Subcutaneous abdominal adipose tissue (tissue), 5 donors: ENCODE measurements around the gene DAAM2.

Source experiments
- H3K27ac ChIP-seq: one replicate; pipeline ENCODE4 v1.7.0; 2013; ENCODE audit warnings: low read depth, mild to moderate bottlenecking, inconsistent platforms, low read length, moderate library complexity
- H3K27me3 ChIP-seq, 5 donors: one replicate each; pipeline ENCODE4 v1.7.0; 2013; ENCODE audit warnings: low read length in 5 of 5, inconsistent platforms in 1 of 5; ENCODE audit not compliant: control insufficient read depth in 5 of 5, insufficient read depth in 4 of 5
- H3K36me3 ChIP-seq, 5 donors: one replicate each; pipeline ENCODE4 v1.7.0; 2013; ENCODE audit warnings: low read length in 5 of 5; ENCODE audit not compliant: control insufficient read depth in 5 of 5, insufficient read depth in 5 of 5
- H3K4me1 ChIP-seq, 5 donors: one replicate each; pipeline ENCODE4 v1.7.0; 2013; ENCODE audit warnings: low read length in 5 of 5, mild to moderate bottlenecking in 3 of 5, moderate library complexity in 1 of 5; ENCODE audit not compliant: control insufficient read depth in 5 of 5, insufficient read depth in 5 of 5
- H3K4me3 ChIP-seq, 5 donors: one replicate each; pipeline ENCODE4 v1.7.0; 2013; ENCODE audit warnings: low read length in 5 of 5, low read depth in 1 of 5
- H3K9ac ChIP-seq, 5 donors: one replicate each; pipeline ENCODE4 v1.7.0; 2013; ENCODE audit warnings: low read length in 5 of 5, mild to moderate bottlenecking in 4 of 5, moderate library complexity in 3 of 5
- H3K9me3 ChIP-seq, 5 donors: one replicate each; pipeline ENCODE4 v1.7.0; 2013; ENCODE audit warnings: low read length in 5 of 5; ENCODE audit not compliant: control insufficient read depth in 5 of 5
- donor health status: healthy.
- donor health status: healthy.
- donor health status: healthy.
- donor health status: healthy.
- donor health status: healthy.

Gene DAAM2

GRCh38 chr6:39791850-39792539 is at the start of gene DAAM2:
Gene DAAM2, plus strand, starts transcription at chr6:39792376. Its CDS starts 63,927 bp downstream, at chr6:39856303.
- no peaks in the 10 kb centered on the region for H3K27me3 ChIP-seq
- H3K4me1 ChIP-seq, result peaks cover 4 to 36% (median 24%) of the 10 kb centered on the region in 5 donors
- H3K27ac ChIP-seq, result peak within 1 kb of the TSS; percentile 41
- no peaks in the 10 kb centered on the region for H3K9me3 ChIP-seq
- peaks cover 0 to 3% (median 0%) of the 10 kb centered on the region in 5 donors for H3K36me3 ChIP-seq
- H3K4me3 ChIP-seq, result peak within 1 kb of the TSS; percentile 62 to 81 (median 77)
- peak within 1 kb of the TSS; percentile 63 to 79 (median 64) for H3K9ac ChIP-seq

DNA sequence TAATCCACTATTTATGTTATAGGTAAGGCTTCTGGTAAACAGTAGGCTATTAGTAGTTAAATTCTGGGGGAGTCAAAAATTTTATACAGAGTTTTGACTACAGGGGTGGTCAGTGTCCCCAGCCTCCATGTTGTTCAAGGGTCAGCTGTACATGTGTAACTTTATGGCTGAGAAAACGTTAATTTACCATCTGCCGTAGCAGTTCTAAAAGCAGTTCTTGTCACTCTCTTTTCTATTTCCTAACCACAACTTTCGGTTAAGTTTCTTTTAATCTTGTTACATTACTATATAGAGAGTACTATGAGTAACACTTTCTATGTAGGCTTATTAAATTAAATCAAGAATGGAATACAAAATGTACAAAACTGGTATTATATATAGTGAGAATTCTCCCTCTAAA is 45.4 kb upstream of the DAAM2 start:
- Histone ChIP-seq H3K27ac (no peak overlapping the region), H3K36me3 (no peaks in the 10 kb centered on the region), H3K4me1 (no peaks in the 10 kb centered on the region), H3K9me3 (no peaks in the 10 kb centered on the region), H3K4me3 (no peak overlapping the region), H3K27me3 (no peaks in the 10 kb centered on the region), H3K9ac (no peak overlapping the region)

DNA sequence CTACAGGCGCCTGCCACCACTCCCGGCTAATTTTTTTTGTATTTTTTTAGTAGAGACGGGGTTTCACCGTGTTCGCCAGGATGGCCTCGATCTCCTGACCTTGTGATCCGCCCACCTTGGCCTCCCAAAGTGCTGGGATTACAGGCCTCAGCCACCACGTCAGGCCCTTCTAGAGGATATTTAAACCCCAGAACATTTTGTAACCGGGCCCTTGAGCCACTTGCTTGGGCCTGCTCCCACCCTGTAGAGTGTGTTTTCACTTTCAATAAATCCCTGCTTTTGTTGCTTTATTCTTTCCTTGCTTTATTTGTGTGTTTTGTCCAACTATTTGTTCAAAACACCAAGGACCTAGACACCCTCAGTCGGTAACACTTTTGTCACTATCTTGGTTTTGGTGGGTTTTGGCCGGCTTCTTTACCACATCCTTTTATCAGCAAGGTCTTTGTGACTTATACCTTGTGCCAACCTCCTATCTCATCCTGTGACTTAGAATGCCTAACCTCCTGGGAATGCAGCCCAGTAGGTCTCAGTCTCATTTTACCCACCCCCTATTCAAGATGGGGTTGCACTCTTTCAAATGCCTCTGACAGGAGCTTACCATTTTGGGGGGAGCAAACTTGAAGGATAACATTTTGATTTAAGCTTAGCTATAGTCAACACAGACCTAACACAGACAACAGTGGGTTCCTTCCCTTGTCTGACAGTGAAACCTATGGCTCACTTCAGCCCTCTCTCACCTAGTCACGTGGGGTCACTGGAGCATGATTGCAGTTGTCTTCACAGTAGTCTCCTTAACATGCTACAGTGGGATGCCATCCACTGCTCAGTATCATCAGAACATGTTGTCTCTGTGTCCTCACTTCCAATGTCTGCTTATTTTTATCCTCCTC is 39.1 kb upstream of the DAAM2 start:
- peak overlapping the region; percentile 51 for H3K27ac ChIP-seq
- H3K4me1 ChIP-seq, result peaks cover 0 to 19% (median 12%) of the 10 kb centered on the region in 5 donors
- no peaks in the 10 kb centered on the region for H3K36me3 ChIP-seq

GRCh38 chr6:39753725-39754045 is 38.5 kb upstream of the DAAM2 start:
- Histone ChIP-seq H3K4me1 (peaks cover 0 to 19% (median 12%) of the 10 kb centered on the region in 5 donors), H3K27me3 (no peaks in the 10 kb centered on the region), H3K9me3 (no peaks in the 10 kb centered on the region), H3K4me3 (no peak overlapping the region), H3K9ac (no peak overlapping the region), H3K27ac (peak overlapping the region; percentile 51), H3K36me3 (no peaks in the 10 kb centered on the region)

More for the DNA sequence above, 39.1 kb upstream of the DAAM2 start:
- H3K9ac ChIP-seq, result no peak overlapping the region
- H3K4me3 ChIP-seq, result no peak overlapping the region
- no peaks in the 10 kb centered on the region for H3K9me3 ChIP-seq
- no peaks in the 10 kb centered on the region for H3K27me3 ChIP-seq

DNA sequence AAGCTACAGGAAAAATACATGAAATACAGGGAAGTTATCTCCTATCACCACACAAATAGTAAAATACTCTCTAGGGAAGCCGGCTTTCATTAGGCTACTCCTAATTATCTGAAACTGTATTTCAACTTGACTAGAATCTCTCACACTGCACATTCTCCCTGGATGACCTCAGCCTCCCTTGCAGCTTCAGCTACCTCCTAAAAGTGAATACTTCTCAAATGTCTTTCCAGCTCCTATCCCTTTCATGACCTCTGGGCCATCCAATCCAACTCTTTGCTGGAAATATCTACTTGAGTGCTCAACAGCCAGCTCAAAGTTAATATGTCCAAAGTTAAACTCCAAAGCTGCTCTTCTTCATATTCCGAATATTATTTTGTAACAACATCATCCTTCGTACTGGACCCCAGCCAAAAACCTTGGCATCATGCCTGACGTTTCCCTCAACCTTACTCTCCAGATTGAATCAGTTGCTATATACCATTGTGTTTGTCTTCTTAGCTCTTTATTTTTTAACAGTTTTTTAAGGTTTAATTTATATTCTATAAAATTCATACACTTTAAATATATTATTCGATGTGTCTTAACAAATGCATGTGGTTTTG is 37.6 kb upstream of the DAAM2 start:
- Histone ChIP-seq H3K27me3 (no peaks in the 10 kb centered on the region), H3K9ac (no peak overlapping the region), H3K9me3 (no peaks in the 10 kb centered on the region), H3K4me3 (no peak overlapping the region), H3K36me3 (no peaks in the 10 kb centered on the region), H3K27ac (peak overlapping the region; percentile 51), H3K4me1 (peaks cover 0 to 24% (median 16%) of the 10 kb centered on the region in 5 donors)

DNA sequence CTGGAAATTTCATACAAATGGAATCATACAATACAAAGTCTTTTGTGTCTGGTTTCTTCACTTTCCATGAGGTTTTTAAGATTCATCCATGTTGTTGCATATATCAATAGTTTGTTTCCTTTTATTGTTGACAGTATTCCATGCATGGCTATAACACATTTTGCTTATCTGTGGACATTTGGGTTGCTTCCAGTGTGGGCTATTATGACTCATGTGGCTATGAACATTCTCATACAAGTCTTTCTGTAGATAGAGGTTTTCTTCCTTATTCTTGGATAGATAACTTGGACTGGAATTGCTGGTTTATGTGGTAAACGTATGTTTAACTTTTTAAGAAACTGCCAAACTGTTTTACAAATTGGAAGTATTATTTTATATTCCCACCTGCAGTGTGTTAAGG is 36.9 kb upstream of the DAAM2 start:
- H3K27ac ChIP-seq, result no peak overlapping the region
- no peak overlapping the region for H3K9ac ChIP-seq
- peaks cover 0 to 31% (median 20%) of the 10 kb centered on the region in 5 donors for H3K4me1 ChIP-seq
- H3K9me3 ChIP-seq, result no peaks in the 10 kb centered on the region
- H3K27me3 ChIP-seq, result no peaks in the 10 kb centered on the region
- no peaks in the 10 kb centered on the region for H3K36me3 ChIP-seq
- no peak overlapping the region for H3K4me3 ChIP-seq

DNA sequence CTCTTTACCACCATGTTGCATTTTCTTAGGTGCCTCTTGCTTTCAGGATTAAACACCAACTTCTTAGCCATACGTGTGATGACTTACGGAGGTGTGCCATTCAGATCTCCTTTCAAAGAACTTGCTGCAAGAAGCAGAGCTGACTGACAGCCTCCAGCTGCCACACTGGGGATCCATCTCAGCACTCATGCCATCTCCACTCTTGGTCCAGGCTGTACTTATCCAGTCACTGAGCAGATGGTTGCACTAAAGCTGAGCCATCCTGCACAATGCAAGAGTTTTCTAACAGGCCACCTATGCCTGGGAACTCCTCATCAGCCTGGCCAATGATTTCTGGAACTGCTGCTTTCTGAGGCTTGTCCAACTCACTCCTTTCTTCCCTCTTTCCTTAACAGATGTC is 35.6 kb upstream of the DAAM2 start:
- H3K36me3 ChIP-seq, result no peaks in the 10 kb centered on the region
- no peaks in the 10 kb centered on the region for H3K27me3 ChIP-seq

DNA sequence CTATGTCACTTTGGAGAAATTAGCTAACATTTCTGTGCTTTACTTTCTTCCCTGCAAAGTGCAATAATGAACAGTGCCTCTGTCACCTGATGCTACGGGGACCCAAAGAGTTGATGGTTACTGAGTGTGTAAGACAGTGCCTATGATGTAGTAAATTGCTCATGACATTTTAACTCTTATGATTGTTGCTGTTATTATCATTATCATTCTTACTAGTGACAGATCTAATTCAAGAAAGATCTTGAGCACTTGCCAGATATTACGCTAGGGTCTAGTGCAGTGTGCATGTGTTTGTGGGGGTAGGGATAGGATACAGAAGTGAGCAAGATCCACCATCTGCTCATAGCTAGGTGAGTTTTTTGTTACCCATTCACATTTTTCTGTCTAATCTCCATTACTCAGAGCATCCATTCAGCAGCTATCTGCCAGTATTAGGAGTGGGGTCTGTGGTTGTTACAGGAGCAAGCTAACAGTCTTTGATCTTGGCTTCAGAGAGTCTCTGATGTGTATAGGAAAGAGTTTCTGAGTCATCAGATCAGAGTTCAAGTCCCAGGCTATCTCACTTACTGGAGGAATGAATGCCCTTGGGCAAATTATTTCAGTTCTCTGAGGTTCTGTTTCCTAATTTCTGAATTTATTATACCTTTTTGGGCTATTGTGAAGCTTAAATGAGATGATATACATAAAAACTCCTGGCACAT is 33.1 kb upstream of the DAAM2 start:
- Histone ChIP-seq H3K4me1 (peaks cover 0 to 30% (median 15%) of the 10 kb centered on the region in 5 donors), H3K9me3 (no peaks in the 10 kb centered on the region), H3K9ac (no peak overlapping the region), H3K27ac (no peak overlapping the region), H3K4me3 (no peak overlapping the region), H3K27me3 (no peaks in the 10 kb centered on the region), H3K36me3 (no peaks in the 10 kb centered on the region)

More for the DNA sequence above, 35.6 kb upstream of the DAAM2 start:
- Histone ChIP-seq H3K4me1 (peaks cover 0 to 39% (median 20%) of the 10 kb centered on the region in 5 donors), H3K9me3 (no peaks in the 10 kb centered on the region), H3K9ac (no peak overlapping the region), H3K4me3 (no peak overlapping the region), H3K27ac (no peak overlapping the region)

DNA sequence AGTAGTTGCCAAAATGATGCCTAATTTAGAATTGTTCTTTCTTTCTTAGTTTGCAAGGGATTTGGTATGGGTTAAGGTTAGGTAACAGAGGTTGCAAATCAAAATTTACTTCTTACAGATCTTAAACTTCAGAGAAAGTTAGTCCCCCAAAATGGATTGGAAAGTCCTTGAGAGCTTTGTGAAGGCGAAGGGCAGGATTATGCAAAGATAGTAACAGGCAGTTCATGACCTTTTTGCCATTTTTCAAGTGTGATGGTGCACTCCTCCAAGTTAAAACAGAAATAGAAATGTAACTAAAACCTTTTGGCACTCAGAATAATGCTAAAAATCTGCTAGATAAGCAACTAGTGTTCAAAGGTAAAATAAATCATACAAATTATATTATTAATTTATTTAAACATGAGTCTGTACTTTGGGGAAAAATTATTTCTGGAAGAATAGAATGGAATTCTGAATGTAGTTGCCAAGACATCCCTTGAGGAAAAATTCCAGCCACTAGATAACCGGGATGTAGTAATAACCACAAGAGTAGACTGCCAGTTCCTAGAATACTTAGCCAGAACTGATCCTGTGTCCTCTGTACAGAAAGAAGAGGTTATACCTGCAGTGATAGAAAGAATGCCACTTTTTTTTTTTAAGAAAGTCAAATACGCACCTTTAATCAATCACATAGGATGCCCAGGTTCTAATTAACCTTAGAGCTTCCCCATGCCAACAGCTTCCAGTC is 31.8 kb upstream of the DAAM2 start:
- Histone ChIP-seq H3K4me1 (peaks cover 0 to 21% (median 10%) of the 10 kb centered on the region in 5 donors), H3K27ac (no peak overlapping the region)

More for the DNA sequence above, 31.8 kb upstream of the DAAM2 start:
- no peak overlapping the region for H3K4me3 ChIP-seq
- no peak overlapping the region for H3K9ac ChIP-seq
- no peaks in the 10 kb centered on the region for H3K27me3 ChIP-seq
- no peaks in the 10 kb centered on the region for H3K9me3 ChIP-seq
- H3K36me3 ChIP-seq, result no peaks in the 10 kb centered on the region
